ENCODE data around the gene RBFA. TPM values are rescaled to one million over a fixed set of nuclear protein-coding genes. Genes with fewer than 3 reads are reported as not detected.

RBFA gene
- total RNA-seq, 1 experiment from 2014 or later: 38.9 TPM

- no peak overlapping the region for H3K4me3 ChIP-seq (ENCODE audit: low read length)
- H3K36me3 ChIP-seq (ENCODE audit: low read depth, low read length): no peaks in the 10 kb centered on the region
- H3K4me2 ChIP-seq (ENCODE audit: low read length): no peak overlapping the region
- ChIA-PET POLR2A (ENCODE audit: unreplicated experiment) (no interaction called here), CTCF (no interaction called here)
- ATAC-seq (no peak), DNase-seq (no peak)
- intact Hi-C loops (cut with micrococcal nuclease): no loop called here
- H3K9me3 ChIP-seq (ENCODE audit: low read length): no peaks in the 10 kb centered on the region
- no TSS peak for BruUV-seq (replicated peaks)
- no peak overlapping the region for H3K27ac ChIP-seq (ENCODE audit: low read length)
- H4K20me1 ChIP-seq (ENCODE audit: low read length): no peaks in the 10 kb centered on the region
- H3K9me2 ChIP-seq (replicated peaks; ENCODE audit: low read length): no peaks in the 10 kb centered on the region
- H3F3A ChIP-seq (ENCODE audit: low read length, unreplicated experiment): no peaks in the 10 kb centered on the region
- no peak overlapping the region for H2AFZ ChIP-seq (ENCODE audit: low read length)
- TF ChIP-seq EZH2phosphoT487 (IDR thresholded peaks at IDR 0.05; ENCODE audit: borderline replicate concordance, low read length): no peak
- no peak for TF ChIP-seq CTCF (conservative IDR thresholded peaks at IDR 0.05; ENCODE audit: low read depth, low read length)
- TF ChIP-seq EZH2 (IDR thresholded peaks at IDR 0.05; ENCODE audit: low read length, unreplicated experiment): no peak
- H3K27me3 ChIP-seq (ENCODE audit: low read length): no peaks in the 10 kb centered on the region
- no peaks in the 10 kb centered on the region for H3K79me2 ChIP-seq (ENCODE audit: low read length)
- H3K4me1 ChIP-seq (ENCODE audit: insufficient read depth, low read length): no peaks in the 10 kb centered on the region
- no peak overlapping the region for H3K9ac ChIP-seq (ENCODE audit: low read length)
Observed at GRCh38 chr18:80067321-80067720, 33.1 kb downstream of the RBFA start.

GRCh38 chr18:80067897-80068296 lies 33.7 kb downstream of the RBFA start:
- Histone ChIP-seq H3K79me2 (ENCODE audit: low read length) (no peaks in the 10 kb centered on the region), H3F3A (ENCODE audit: low read length, unreplicated experiment) (no peaks in the 10 kb centered on the region), H3K36me3 (ENCODE audit: low read depth, low read length) (no peaks in the 10 kb centered on the region), H3K4me1 (ENCODE audit: insufficient read depth, low read length) (no peaks in the 10 kb centered on the region), H2AFZ (ENCODE audit: low read length) (no peak overlapping the region), H3K9me2 (replicated peaks; ENCODE audit: low read length) (no peaks in the 10 kb centered on the region), H3K4me3 (ENCODE audit: low read length) (no peak overlapping the region), H3K27me3 (ENCODE audit: low read length) (no peaks in the 10 kb centered on the region), H4K20me1 (ENCODE audit: low read length) (no peaks in the 10 kb centered on the region), H3K9ac (ENCODE audit: low read length) (no peak overlapping the region), H3K9me3 (ENCODE audit: low read length) (no peaks in the 10 kb centered on the region), H3K27ac (ENCODE audit: low read length) (no peak overlapping the region), H3K4me2 (ENCODE audit: low read length) (no peak overlapping the region)
- ATAC-seq (no peak), DNase-seq (no peak)
- POLR2A ChIA-PET (ENCODE audit: unreplicated experiment): no interaction called here
- intact Hi-C loops (cut with micrococcal nuclease): no loop called here
- CTCF ChIA-PET: no interaction called here
- no TSS peak for BruUV-seq (replicated peaks)
- no peak for TF ChIP-seq CTCF (conservative IDR thresholded peaks at IDR 0.05; ENCODE audit: low read depth, low read length)
- TF ChIP-seq EZH2phosphoT487 (IDR thresholded peaks at IDR 0.05; ENCODE audit: borderline replicate concordance, low read length): no peak
- no peak for TF ChIP-seq EZH2 (IDR thresholded peaks at IDR 0.05; ENCODE audit: low read length, unreplicated experiment)

- intact Hi-C loops (cut with micrococcal nuclease): no loop called here
- Histone ChIP-seq H3K4me1 (ENCODE audit: insufficient read depth, low read length) (no peaks in the 10 kb centered on the region), H4K20me1 (ENCODE audit: low read length) (no peaks in the 10 kb centered on the region), H3K36me3 (ENCODE audit: low read depth, low read length) (no peaks in the 10 kb centered on the region), H3K4me2 (ENCODE audit: low read length) (no peak overlapping the region), H3K9me2 (replicated peaks; ENCODE audit: low read length) (no peaks in the 10 kb centered on the region), H2AFZ (ENCODE audit: low read length) (no peak overlapping the region), H3K27ac (ENCODE audit: low read length) (no peak overlapping the region), H3F3A (ENCODE audit: low read length, unreplicated experiment) (no peaks in the 10 kb centered on the region), H3K4me3 (ENCODE audit: low read length) (no peak overlapping the region), H3K9ac (ENCODE audit: low read length) (no peak overlapping the region), H3K27me3 (ENCODE audit: low read length) (no peaks in the 10 kb centered on the region), H3K79me2 (ENCODE audit: low read length) (no peaks in the 10 kb centered on the region), H3K9me3 (ENCODE audit: low read length) (no peaks in the 10 kb centered on the region)
- no peak for DNase-seq
- BruUV-seq (replicated peaks): no TSS peak
- CTCF ChIA-PET: no interaction called here
- TF ChIP-seq CTCF (conservative IDR thresholded peaks at IDR 0.05; ENCODE audit: low read depth, low read length) (no peak), EZH2phosphoT487 (IDR thresholded peaks at IDR 0.05; ENCODE audit: borderline replicate concordance, low read length) (no peak), EZH2 (IDR thresholded peaks at IDR 0.05; ENCODE audit: low read length, unreplicated experiment) (no peak)
- ATAC-seq: no peak
- POLR2A ChIA-PET (ENCODE audit: unreplicated experiment): no interaction called here
Observed at GRCh38 chr18:80068571-80069272, 34.5 kb downstream of the RBFA start.
